ENCODE measurements around the gene ORAI3. TPM values are rescaled to one million over a fixed set of nuclear protein-coding genes. Genes with fewer than 3 reads are reported as not detected.

Gene ORAI3
- total RNA-seq, 1 experiment from 2014 or later = 10.8 TPM

DNA sequence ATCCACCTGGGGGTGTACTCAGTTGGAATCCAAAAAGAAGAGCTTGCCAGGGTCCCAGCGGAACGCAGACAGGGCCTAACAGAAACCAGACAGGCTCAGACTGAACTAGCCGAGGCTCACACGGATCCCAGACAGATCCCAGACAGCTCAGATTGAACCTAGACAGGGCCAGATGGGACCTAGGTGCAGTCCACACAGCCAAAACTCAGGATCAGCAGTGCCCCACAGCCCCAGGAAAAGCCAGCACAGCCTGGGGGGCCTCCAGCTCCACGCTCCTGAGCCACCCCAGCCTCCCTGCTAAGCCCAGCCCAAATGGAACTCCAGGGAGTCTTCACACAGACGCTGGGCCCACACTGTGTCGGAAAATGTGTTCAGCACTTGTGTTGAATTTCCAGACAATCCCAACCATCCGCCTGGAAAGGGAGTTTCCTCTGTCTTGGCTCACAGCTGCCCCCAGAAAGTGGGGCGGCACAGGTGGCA, 54.0 kb downstream of the ORAI3 start (continued):
- TF ChIP-seq RELA (CRISPR knock-in tag; IDR thresholded peaks at IDR 0.05; ENCODE audit: borderline replicate concordance) (no peak), ZNF232 (CRISPR knock-in tag; IDR thresholded peaks at IDR 0.05) (no peak), FOXJ3 (CRISPR knock-in tag; IDR thresholded peaks at IDR 0.05; ENCODE audit: borderline replicate concordance) (no peak), ZNF396 (CRISPR knock-in tag; IDR thresholded peaks at IDR 0.05; ENCODE audit: borderline replicate concordance) (no peak), ZBTB43 (CRISPR knock-in tag; IDR thresholded peaks at IDR 0.05) (no peak)
- TF ChIP-seq, protein P1, sequence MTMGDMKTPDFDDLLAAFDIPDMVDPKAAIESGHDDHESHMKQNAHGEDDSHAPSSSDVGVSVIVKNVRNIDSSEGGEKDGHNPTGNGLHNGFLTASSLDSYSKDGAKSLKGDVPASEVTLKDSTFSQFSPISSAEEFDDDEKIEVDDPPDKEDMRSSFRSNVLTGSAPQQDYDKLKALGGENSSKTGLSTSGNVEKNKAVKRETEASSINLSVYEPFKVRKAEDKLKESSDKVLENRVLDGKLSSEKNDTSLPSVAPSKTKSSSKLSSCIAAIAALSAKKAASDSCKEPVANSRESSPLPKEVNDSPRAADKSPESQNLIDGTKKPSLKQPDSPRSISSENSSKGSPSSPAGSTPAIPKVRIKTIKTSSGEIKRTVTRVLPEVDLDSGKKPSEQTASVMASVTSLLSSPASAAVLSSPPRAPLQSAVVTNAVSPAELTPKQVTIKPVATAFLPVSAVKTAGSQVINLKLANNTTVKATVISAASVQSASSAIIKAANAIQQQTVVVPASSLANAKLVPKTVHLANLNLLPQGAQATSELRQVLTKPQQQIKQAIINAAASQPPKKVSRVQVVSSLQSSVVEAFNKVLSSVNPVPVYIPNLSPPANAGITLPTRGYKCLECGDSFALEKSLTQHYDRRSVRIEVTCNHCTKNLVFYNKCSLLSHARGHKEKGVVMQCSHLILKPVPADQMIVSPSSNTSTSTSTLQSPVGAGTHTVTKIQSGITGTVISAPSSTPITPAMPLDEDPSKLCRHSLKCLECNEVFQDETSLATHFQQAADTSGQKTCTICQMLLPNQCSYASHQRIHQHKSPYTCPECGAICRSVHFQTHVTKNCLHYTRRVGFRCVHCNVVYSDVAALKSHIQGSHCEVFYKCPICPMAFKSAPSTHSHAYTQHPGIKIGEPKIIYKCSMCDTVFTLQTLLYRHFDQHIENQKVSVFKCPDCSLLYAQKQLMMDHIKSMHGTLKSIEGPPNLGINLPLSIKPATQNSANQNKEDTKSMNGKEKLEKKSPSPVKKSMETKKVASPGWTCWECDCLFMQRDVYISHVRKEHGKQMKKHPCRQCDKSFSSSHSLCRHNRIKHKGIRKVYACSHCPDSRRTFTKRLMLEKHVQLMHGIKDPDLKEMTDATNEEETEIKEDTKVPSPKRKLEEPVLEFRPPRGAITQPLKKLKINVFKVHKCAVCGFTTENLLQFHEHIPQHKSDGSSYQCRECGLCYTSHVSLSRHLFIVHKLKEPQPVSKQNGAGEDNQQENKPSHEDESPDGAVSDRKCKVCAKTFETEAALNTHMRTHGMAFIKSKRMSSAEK (CRISPR knock-in tag; IDR thresholded peaks at IDR 0.05; ENCODE audit: borderline replicate concordance) = no peak
- TF ChIP-seq, protein P2, sequence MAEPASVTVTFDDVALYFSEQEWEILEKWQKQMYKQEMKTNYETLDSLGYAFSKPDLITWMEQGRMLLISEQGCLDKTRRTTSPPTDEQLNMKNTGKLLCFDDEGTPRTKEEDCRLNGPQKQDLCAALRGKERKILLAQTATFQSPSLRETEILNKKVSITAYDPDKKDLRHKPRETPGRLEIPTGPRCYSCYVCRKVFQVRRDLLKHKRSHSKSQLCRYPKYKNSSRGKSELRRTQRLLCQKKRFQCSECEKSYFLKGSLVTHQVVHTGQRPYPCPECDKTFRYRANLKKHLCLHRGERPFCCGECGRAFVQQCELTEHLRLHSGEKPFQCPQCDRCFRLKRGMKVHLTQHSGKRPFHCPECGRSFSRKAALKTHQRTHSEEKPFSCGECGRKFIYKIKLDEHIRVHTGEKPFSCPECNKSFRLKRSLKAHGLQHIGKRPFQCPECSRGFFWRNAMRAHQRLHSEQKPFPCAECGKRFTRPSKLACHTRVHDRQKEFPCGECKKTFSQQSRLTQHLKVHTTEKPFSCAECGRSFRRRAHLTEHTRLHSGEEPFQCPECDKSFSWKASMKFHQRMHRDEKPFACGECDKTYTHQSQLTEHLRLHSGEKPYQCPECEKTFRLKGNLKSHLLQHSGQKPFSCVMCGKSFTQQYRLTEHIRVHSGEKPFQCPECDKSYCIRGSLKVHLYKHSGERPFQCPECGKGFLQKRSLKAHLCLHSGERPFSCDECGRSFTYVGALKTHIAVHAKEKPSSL (CRISPR knock-in tag; conservative IDR thresholded peaks at IDR 0.05) = no peak

DNA sequence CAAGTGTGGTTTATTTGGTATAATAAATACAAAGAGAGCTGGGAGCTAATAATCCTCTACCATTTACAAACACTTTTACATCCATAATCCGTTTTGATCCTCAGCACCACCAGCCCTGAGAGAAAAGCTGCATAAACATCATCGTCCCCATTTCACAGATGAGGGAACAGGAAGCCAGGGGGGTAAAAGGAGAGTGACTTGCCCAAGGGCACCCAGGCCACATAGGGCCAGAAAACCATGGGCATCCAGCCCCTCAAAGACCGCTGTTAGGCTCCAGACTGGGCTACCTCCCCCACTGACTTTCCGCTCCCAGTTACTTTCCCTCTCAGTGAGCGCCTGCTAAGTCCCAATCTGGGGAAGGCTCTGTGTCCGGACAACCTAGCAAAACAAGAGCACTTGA, 54.9 kb downstream of the ORAI3 start:
- no peak for TF ChIP-seq ATF2 (CRISPR knock-in tag; IDR thresholded peaks at IDR 0.05; ENCODE audit: borderline replicate concordance, low read depth)
- no peak for TF ChIP-seq TEAD4 (CRISPR knock-in tag; IDR thresholded peaks at IDR 0.05)
- no peak for TF ChIP-seq ZNF416 (CRISPR knock-in tag; IDR thresholded peaks at IDR 0.05)
- TF ChIP-seq, protein P3, sequence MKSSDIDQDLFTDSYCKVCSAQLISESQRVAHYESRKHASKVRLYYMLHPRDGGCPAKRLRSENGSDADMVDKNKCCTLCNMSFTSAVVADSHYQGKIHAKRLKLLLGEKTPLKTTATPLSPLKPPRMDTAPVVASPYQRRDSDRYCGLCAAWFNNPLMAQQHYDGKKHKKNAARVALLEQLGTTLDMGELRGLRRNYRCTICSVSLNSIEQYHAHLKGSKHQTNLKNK (CRISPR knock-in tag; IDR thresholded peaks at IDR 0.05) = no peak
- TF ChIP-seq ATF3 (CRISPR knock-in tag; conservative IDR thresholded peaks at IDR 0.05) = no peak
- DNase-seq (ENCODE audit: low spot score) = no peak
- Mint-ChIP-seq H3K4me1 (peaks cover 7% of the 10 kb centered on the region), H3K36me3 (no peaks in the 10 kb centered on the region), H3K4me3 (no peak overlapping the region), H3K9me3 (no peaks in the 10 kb centered on the region), H3K27ac (no peak overlapping the region), H3K27me3 (ENCODE audit: low read depth) (no peaks in the 10 kb centered on the region)
- ChIA-PET POLR2A (interaction anchor here (0.6 kb wide), 1 partner anchor 370 kb away, joined by 3 read pairs; no protein-coding TSS in a partner anchor), CTCF (interaction anchor here (1.3 to 2.6 kb wide), 3 partner anchors 12 to 19 kb away, joined by 3 to 12 read pairs (median 5); partner anchors contain the start of gene HSD3B7)
- no peak for ATAC-seq

Other genes starting within 250 kb of the ORAI3 start
- 54.9 to 58.5 TPM (median 55.8 TPM) in 3 replicates for gene SRCAP, start 249.9 kb upstream of the ORAI3 start, total RNA-seq (2021)
- gene PHKG2, start 200.6 kb upstream of the ORAI3 start, total RNA-seq (2021) = 40.8 to 50.5 TPM (median 45.0 TPM) in 3 replicates
- 4.6 to 6.6 TPM (median 6.2 TPM) in 3 replicates for gene CFAP119, start 187.0 kb upstream of the ORAI3 start, total RNA-seq (2021)
- 63.7 to 77.1 TPM (median 66.9 TPM) in 3 replicates for gene RNF40, start 186.7 kb upstream of the ORAI3 start, total RNA-seq (2021)
- 18.7 to 20.0 TPM (median 19.7 TPM) in 3 replicates for gene ZNF629, start 161.9 kb upstream of the ORAI3 start, total RNA-seq (2021)
- gene BCL7C, start 55.0 kb upstream of the ORAI3 start, total RNA-seq (2021) = 18.3 to 20.3 TPM (median 18.7 TPM) in 3 replicates
- gene CTF1, start 52.5 kb upstream of the ORAI3 start, total RNA-seq (2021) = 1.4 to 1.9 TPM (median 1.6 TPM) in 3 replicates
- gene FBXL19, start 25.5 kb upstream of the ORAI3 start, total RNA-seq (2021) = 79.0 to 84.9 TPM (median 84.3 TPM) in 3 replicates
- gene SETD1A, start 8.7 kb downstream of the ORAI3 start, total RNA-seq (2021) = 29.3 to 31.1 TPM (median 29.4 TPM) in 3 replicates
- gene HSD3B7, start 36.1 kb downstream of the ORAI3 start, total RNA-seq (2021) = 4.1 to 4.5 TPM (median 4.5 TPM) in 3 replicates
- gene STX1B, start 61.6 kb downstream of the ORAI3 start, total RNA-seq (2021) = 15.9 to 20.5 TPM (median 19.9 TPM) in 3 replicates
- 31.3 to 38.4 TPM (median 32.5 TPM) in 3 replicates for gene STX4, start 84.5 kb downstream of the ORAI3 start, total RNA-seq (2021)
- gene ZNF668, start 125.2 kb downstream of the ORAI3 start, total RNA-seq (2021) = 13.5 to 17.3 TPM (median 16.6 TPM) in 3 replicates
- 26.7 to 29.3 TPM (median 29.1 TPM) in 3 replicates for gene ZNF646, start 125.4 kb downstream of the ORAI3 start, total RNA-seq (2021)
- gene PRSS53, start 139.9 kb downstream of the ORAI3 start, total RNA-seq (2021) = 2.5 to 4.9 TPM (median 4.1 TPM) in 3 replicates
- gene VKORC1, start 145.7 kb downstream of the ORAI3 start, total RNA-seq (2021) = 85.7 to 114 TPM (median 110 TPM) in 3 replicates
- gene BCKDK, start 159.3 kb downstream of the ORAI3 start, total RNA-seq (2021) = 58.3 to 71.3 TPM (median 69.3 TPM) in 3 replicates
- 65.7 to 70.8 TPM (median 69.8 TPM) in 3 replicates for gene KAT8, start 168.6 kb downstream of the ORAI3 start, total RNA-seq (2021)
- gene PRSS8, start 186.7 kb downstream of the ORAI3 start, total RNA-seq (2021) = 78.8 to 127 TPM (median 127 TPM) in 3 replicates
- 0.48 to 1.5 TPM (median 1.3 TPM) in 3 replicates for gene PRSS36, start 201.0 kb downstream of the ORAI3 start, total RNA-seq (2021)
- gene FUS, start 231.1 kb downstream of the ORAI3 start, total RNA-seq (2021) = 631 to 770 TPM (median 679 TPM) in 3 replicates

Data from WTC11 (cell line).